HepG2 (cell line): ENCODE data around the gene RORC. TPM values are rescaled to one million over a fixed set of nuclear protein-coding genes. Genes with fewer than 3 reads are reported as not detected.

ENCODE experiments used
- ARID2 ChIP-seq: sonication (generic); formaldehyde crosslinking; IDR thresholded peaks from 2 replicates; pipeline ENCODE4 v1.8.1; 2022; ENCODE audit warnings: mild to moderate bottlenecking, missing genetic modification reagents, borderline replicate concordance
- ERF ChIP-seq: IDR thresholded peaks from 2 replicates; pipeline ENCODE4 v1.6.1; 2018; ENCODE audit warnings: missing biosample characterization, missing genetic modification reagents
- KAT8 ChIP-seq: IDR thresholded peaks from 2 replicates; pipeline ENCODE4 v1.6.1; 2016; ENCODE audit warnings: missing genetic modification reagents, missing compliant biosample characterization
- KDM6A ChIP-seq: IDR thresholded peaks from 2 replicates; pipeline ENCODE4 v1.6.1; 2016; ENCODE audit warnings: low read depth
- MZF1 ChIP-seq: sonication (generic); formaldehyde crosslinking; IDR thresholded peaks from 2 replicates; pipeline ENCODE4 v1.8.1; 2023; ENCODE audit warnings: mild to moderate bottlenecking, missing genetic modification reagents, borderline replicate concordance
- ZNF33B ChIP-seq: sonication (generic); formaldehyde crosslinking; IDR thresholded peaks from 2 replicates; pipeline ENCODE4 v1.5.1; 2020; ENCODE audit warnings: mild to moderate bottlenecking, missing genetic modification reagents
- polyA plus RNA-seq, 8 experiments: library from polyadenylated mRNA; depleted of rRNA in 3 of 8; stranded (reverse) in 7 of 8; unstranded in 1 of 8; fragments of >200 nt; fragmentation: Illumina TruSeq in 4 of 8; extraction: Trizol in 4 of 8; gene quantifications; 2 replicates each; pipeline versions ENCODE4 v1.2.1 to v1.2.3, GENCODE V29; 2011 to 2016; ENCODE audit warnings: low read depth in 4 of 8, missing spikeins in 1 of 8, mixed read lengths in 1 of 8; ENCODE audit not compliant: insufficient read depth in 1 of 8
- total RNA-seq, 5 experiments: library from RNA; depleted of rRNA; stranded (reverse); fragments of >200 nt; fragmentation: Illumina TruSeq; extraction: Trizol; gene quantifications; 2 replicates each; pipeline ENCODE4 v1.2.3, GENCODE V29; 2016; ENCODE audit warnings: low read depth in 1 of 5
- TF ChIP-seq, protein P1 (sequence below), 2 experiments: sonication (generic) in 1 of 2; formaldehyde crosslinking in 1 of 2; IDR thresholded peaks; 2 replicates each; pipeline versions ENCODE4 v1.4.0 to v1.6.1; 2016 to 2020; ENCODE audit warnings: borderline replicate concordance in 1 of 2, low read depth in 1 of 2, mild to moderate bottlenecking in 1 of 2, missing genetic modification reagents in 1 of 2
- TF ChIP-seq, protein P2 (sequence below): sonication (generic); formaldehyde crosslinking; IDR thresholded peaks from 2 replicates; pipeline ENCODE4 v1.8.1; 2023; ENCODE audit warnings: mild to moderate bottlenecking, missing genetic modification reagents

Gene RORC
- total and polyA plus RNA-seq, 2 of the 13 experiments (the other 11 are each of a cell fraction or from before 2014, with no cell fraction given) = 2.5 to 6.5 TPM

DNA sequence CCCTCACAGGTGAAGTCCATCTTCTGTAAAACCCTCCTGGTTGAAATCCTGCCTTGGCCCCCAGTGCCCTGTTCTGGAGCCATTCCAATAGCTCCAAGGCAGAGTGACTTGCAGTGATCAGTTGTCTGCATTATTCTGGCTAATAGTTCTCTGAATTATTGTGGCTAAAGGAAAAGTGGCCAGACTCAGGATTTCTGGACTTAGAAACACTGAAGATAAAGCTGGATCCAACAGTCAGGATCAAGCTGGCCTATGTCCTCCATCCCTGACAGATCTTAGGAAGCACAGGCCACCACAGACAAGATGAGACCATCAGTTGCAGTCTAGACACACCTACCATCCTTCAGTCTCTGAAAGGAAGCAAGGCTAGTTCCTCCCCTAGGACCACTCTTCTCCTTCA lies 8.8 kb upstream of the RORC start (continued):
- TF ChIP-seq, protein P1, sequence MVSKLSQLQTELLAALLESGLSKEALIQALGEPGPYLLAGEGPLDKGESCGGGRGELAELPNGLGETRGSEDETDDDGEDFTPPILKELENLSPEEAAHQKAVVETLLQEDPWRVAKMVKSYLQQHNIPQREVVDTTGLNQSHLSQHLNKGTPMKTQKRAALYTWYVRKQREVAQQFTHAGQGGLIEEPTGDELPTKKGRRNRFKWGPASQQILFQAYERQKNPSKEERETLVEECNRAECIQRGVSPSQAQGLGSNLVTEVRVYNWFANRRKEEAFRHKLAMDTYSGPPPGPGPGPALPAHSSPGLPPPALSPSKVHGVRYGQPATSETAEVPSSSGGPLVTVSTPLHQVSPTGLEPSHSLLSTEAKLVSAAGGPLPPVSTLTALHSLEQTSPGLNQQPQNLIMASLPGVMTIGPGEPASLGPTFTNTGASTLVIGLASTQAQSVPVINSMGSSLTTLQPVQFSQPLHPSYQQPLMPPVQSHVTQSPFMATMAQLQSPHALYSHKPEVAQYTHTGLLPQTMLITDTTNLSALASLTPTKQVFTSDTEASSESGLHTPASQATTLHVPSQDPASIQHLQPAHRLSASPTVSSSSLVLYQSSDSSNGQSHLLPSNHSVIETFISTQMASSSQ (IDR thresholded peaks at IDR 0.05; ENCODE audit: low read depth) = no peak
- TF ChIP-seq, protein P1 (CRISPR knock-in tag; IDR thresholded peaks at IDR 0.05; ENCODE audit: borderline replicate concordance) = no peak
- TF ChIP-seq ERF (CRISPR knock-in tag) = no peak
- no peak for TF ChIP-seq ARID2 (CRISPR knock-in tag)
- no peak for TF ChIP-seq ZNF33B (CRISPR knock-in tag)
- TF ChIP-seq, protein P2, sequence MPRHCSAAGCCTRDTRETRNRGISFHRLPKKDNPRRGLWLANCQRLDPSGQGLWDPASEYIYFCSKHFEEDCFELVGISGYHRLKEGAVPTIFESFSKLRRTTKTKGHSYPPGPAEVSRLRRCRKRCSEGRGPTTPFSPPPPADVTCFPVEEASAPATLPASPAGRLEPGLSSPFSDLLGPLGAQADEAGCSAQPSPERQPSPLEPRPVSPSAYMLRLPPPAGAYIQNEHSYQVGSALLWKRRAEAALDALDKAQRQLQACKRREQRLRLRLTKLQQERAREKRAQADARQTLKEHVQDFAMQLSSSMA (CRISPR knock-in tag) = no peak
- TF ChIP-seq KAT8 = no peak
- no peak for TF ChIP-seq KDM6A (CRISPR knock-in tag)
- no peak for TF ChIP-seq MZF1 (CRISPR knock-in tag)
